ENCODE data around the gene MTFP1.

DNA sequence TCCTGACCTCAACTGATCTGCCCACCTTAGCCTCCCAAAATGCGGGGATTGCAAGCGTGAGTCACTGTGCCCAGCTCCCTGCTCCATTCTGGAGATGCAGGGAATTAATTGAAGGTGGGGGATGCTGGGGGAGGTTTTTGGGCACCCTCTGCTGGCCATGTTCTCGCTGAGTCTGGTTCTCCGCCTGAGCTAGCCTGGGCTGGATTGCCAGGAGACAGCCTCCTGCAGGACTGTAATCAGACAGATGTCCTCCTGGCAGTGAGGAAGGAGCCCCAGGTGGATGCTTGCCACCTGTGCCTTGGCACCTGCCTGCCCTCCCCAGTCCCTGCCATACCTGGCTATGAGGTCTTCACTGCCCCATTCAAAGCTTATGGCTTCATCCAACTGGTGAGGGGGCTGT is 5.4 kb downstream of the MTFP1 start:
- TF ChIP-seq, protein P1, sequence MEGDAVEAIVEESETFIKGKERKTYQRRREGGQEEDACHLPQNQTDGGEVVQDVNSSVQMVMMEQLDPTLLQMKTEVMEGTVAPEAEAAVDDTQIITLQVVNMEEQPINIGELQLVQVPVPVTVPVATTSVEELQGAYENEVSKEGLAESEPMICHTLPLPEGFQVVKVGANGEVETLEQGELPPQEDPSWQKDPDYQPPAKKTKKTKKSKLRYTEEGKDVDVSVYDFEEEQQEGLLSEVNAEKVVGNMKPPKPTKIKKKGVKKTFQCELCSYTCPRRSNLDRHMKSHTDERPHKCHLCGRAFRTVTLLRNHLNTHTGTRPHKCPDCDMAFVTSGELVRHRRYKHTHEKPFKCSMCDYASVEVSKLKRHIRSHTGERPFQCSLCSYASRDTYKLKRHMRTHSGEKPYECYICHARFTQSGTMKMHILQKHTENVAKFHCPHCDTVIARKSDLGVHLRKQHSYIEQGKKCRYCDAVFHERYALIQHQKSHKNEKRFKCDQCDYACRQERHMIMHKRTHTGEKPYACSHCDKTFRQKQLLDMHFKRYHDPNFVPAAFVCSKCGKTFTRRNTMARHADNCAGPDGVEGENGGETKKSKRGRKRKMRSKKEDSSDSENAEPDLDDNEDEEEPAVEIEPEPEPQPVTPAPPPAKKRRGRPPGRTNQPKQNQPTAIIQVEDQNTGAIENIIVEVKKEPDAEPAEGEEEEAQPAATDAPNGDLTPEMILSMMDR (IDR thresholded peaks at IDR 0.05), result no peak
- TF ChIP-seq EP300 (IDR thresholded peaks at IDR 0.05) (no peak), POLR2A (IDR thresholded peaks at IDR 0.05) (no peak)
